H9 (cell line): Measurements from ENCODE around the gene EFEMP1. TPM values are rescaled to one million over a fixed set of nuclear protein-coding genes. Genes with fewer than 3 reads are reported as not detected.

Source experiments
- DNase-seq: peaks from one replicate; pipeline ENCODE4 v3.0.0-alpha.2; 2017
- H2AFZ ChIP-seq: one replicate; pipeline ENCODE4 v1.6.1; 2013; ENCODE audit warnings: mild to moderate bottlenecking, low read length, control low read depth, moderate library complexity
- H2AK5ac ChIP-seq: 2 replicates; pipeline ENCODE4 v1.6.1; 2013; ENCODE audit warnings: low read length, control low read depth, mixed read lengths; ENCODE audit not compliant: insufficient read length
- H2BK120ac ChIP-seq: one replicate; pipeline ENCODE4 v1.6.1; 2013; ENCODE audit warnings: low read depth, mild to moderate bottlenecking, low read length, control low read depth, inconsistent platforms; ENCODE audit not compliant: poor library complexity, severe bottlenecking
- H2BK12ac ChIP-seq: 2 replicates; pipeline ENCODE4 v1.6.1; 2013; ENCODE audit warnings: low read length, control low read depth, mixed read lengths, low read depth; ENCODE audit not compliant: insufficient read length
- H2BK15ac ChIP-seq: 2 replicates; pipeline ENCODE4 v1.6.1; 2013; ENCODE audit warnings: low read depth, low read length, control low read depth
- H2BK20ac ChIP-seq: one replicate; pipeline ENCODE4 v1.6.1; 2013; ENCODE audit warnings: low read depth, mild to moderate bottlenecking, low read length, control low read depth, inconsistent platforms; ENCODE audit not compliant: poor library complexity, severe bottlenecking
- H2BK5ac ChIP-seq: 2 replicates; pipeline ENCODE4 v1.6.1; 2013; ENCODE audit warnings: low read length, control low read depth, mixed read lengths; ENCODE audit not compliant: insufficient read length
- H3K14ac ChIP-seq: 2 replicates; pipeline ENCODE4 v1.6.1; 2013; ENCODE audit warnings: low read length, control low read depth; ENCODE audit not compliant: insufficient read depth
- H3K18ac ChIP-seq: 2 replicates; pipeline ENCODE4 v1.6.1; 2013; ENCODE audit warnings: low read depth, mild to moderate bottlenecking, mixed read lengths, low read length, control low read depth; ENCODE audit not compliant: insufficient read length
- H3K23ac ChIP-seq: 2 replicates; pipeline ENCODE4 v1.6.1; 2013; ENCODE audit warnings: low read length, control low read depth, mixed read lengths, low read depth; ENCODE audit not compliant: insufficient read length
- H3K23me2 ChIP-seq: 2 replicates; pipeline ENCODE4 v1.6.1; 2013; ENCODE audit warnings: low read depth, mild to moderate bottlenecking, mixed read lengths, low read length, control low read depth; ENCODE audit not compliant: insufficient read length, poor library complexity, severe bottlenecking
- H3K27ac ChIP-seq: 2 replicates; pipeline ENCODE4 v1.5.1; 2013; ENCODE audit warnings: low read length, control low read depth, mixed read lengths, low read depth; ENCODE audit not compliant: insufficient read length
- H3K27me3 ChIP-seq: 2 replicates; pipeline ENCODE4 v1.6.1; 2013; ENCODE audit warnings: low read length, control low read depth, inconsistent platforms; ENCODE audit not compliant: insufficient read depth
- H3K4ac ChIP-seq: 2 replicates; pipeline ENCODE4 v1.6.1; 2013; ENCODE audit warnings: low read depth, mild to moderate bottlenecking, control low read depth, inconsistent platforms, low read length, moderate library complexity
- H3K4me1 ChIP-seq: 2 replicates; pipeline ENCODE4 v1.6.1; 2013; ENCODE audit warnings: low read length, control low read depth, inconsistent platforms; ENCODE audit not compliant: insufficient read depth
- H3K4me2 ChIP-seq: 2 replicates; pipeline ENCODE4 v1.6.1; 2013; ENCODE audit warnings: low read length, control low read depth, mixed read lengths; ENCODE audit not compliant: insufficient read length, insufficient read depth
- H3K56ac ChIP-seq: 2 replicates; pipeline ENCODE4 v1.6.1; 2013; ENCODE audit warnings: low read depth, mild to moderate bottlenecking, mixed read lengths, low read length, control low read depth; ENCODE audit not compliant: insufficient read length
- H3K79me1 ChIP-seq: 2 replicates; pipeline ENCODE4 v1.6.1; 2013; ENCODE audit warnings: low read depth, mild to moderate bottlenecking, moderate library complexity, low read length, control low read depth, inconsistent platforms; ENCODE audit not compliant: insufficient read depth, poor library complexity, severe bottlenecking
- H3K79me2 ChIP-seq: 2 replicates; pipeline ENCODE4 v1.6.1; 2013; ENCODE audit warnings: low read length, control low read depth, inconsistent platforms; ENCODE audit not compliant: insufficient read depth
- H3K9ac ChIP-seq: 2 replicates; pipeline ENCODE4 v1.6.1; 2013; ENCODE audit warnings: low read length, control low read depth, mixed read lengths; ENCODE audit not compliant: insufficient read length; ENCODE audit errors: extremely low read depth
- H3K9me3 ChIP-seq: one replicate; pipeline ENCODE4 v1.6.1; 2013; ENCODE audit warnings: low read depth, low read length, inconsistent platforms; ENCODE audit not compliant: control insufficient read depth
- H3T11ph ChIP-seq: one replicate; pipeline ENCODE4 v1.6.1; 2013; ENCODE audit warnings: mild to moderate bottlenecking, low read length, control low read depth, inconsistent platforms
- H4K20me1 ChIP-seq: one replicate; pipeline ENCODE4 v1.6.1; 2013; ENCODE audit not compliant: control insufficient read depth, insufficient read length, insufficient read depth
- H4K5ac ChIP-seq: 2 replicates; pipeline ENCODE4 v1.6.1; 2013; ENCODE audit warnings: low read depth, mild to moderate bottlenecking, mixed read lengths, low read length, control low read depth; ENCODE audit not compliant: insufficient read length
- H4K8ac ChIP-seq: replicated peaks from 2 replicates; pipeline ENCODE4 v1.6.1; 2013; ENCODE audit warnings: low read length, control low read depth, mixed read lengths, low read depth; ENCODE audit not compliant: insufficient read length
- H4K91ac ChIP-seq: 2 replicates; pipeline ENCODE4 v1.6.1; 2013; ENCODE audit warnings: low read depth, mild to moderate bottlenecking, moderate library complexity, mixed read lengths, low read length, control low read depth; ENCODE audit not compliant: insufficient read length
- H3K27ac Mint-ChIP-seq, 3 experiments: 2 replicates in 2 of 3; 3 replicates in 1 of 3; pipeline ENCODE4 v1.8.0; 2020 to 2021; ENCODE audit warnings: mixed read lengths in 3 of 3, mild to moderate bottlenecking in 1 of 3, moderate library complexity in 1 of 3
- H3K27me3 Mint-ChIP-seq: 2 replicates; pipeline ENCODE4 v1.8.0; 2021; ENCODE audit warnings: low read depth, mild to moderate bottlenecking, moderate library complexity, mixed read lengths
- H3K36me3 Mint-ChIP-seq, 3 experiments: 2 replicates in 2 of 3; 3 replicates in 1 of 3; pipeline ENCODE4 v1.8.0; 2020 to 2021; ENCODE audit warnings: low read depth in 3 of 3, mixed read lengths in 3 of 3; ENCODE audit not compliant: insufficient read depth in 1 of 3
- H3K4me1 Mint-ChIP-seq, 2 experiments: 2 replicates each; pipeline ENCODE4 v1.8.0; 2020; ENCODE audit warnings: mixed read lengths in 2 of 2
- H3K4me3 Mint-ChIP-seq, 2 experiments: 2 replicates in 1 of 2; 3 replicates in 1 of 2; pipeline ENCODE4 v1.8.0; 2020 to 2021; ENCODE audit warnings: mild to moderate bottlenecking in 2 of 2, mixed read lengths in 2 of 2, moderate library complexity in 1 of 2
- H3K9me3 Mint-ChIP-seq, 2 experiments: 2 replicates in 1 of 2; 3 replicates in 1 of 2; pipeline ENCODE4 v1.8.0; 2020; ENCODE audit warnings: mild to moderate bottlenecking in 2 of 2, mixed read lengths in 2 of 2, moderate library complexity in 1 of 2
- WGBS: extraction: QIAGEN DNeasy Blood & Tissue Kit; methylation state at CpG from one replicate; pipeline ENCODE4 v1.1.7; 2013; ENCODE audit warnings: missing lambda C conversion rate, low lambda C conversion rate, mixed read lengths; ENCODE audit not compliant: insufficient read length; ENCODE audit errors: extremely low coverage; 5-methylcytosine and 5-hydroxymethylcytosine counted together
- total RNA-seq: library from RNA; stranded (reverse); gene quantifications from 2 replicates; pipeline ENCODE4 v1.2.1, GENCODE V29; 2021
- TF ChIP-seq, protein P1 (sequence below): fragments of 200-600 bp; sonication (generic); conservative IDR thresholded peaks from 3 replicates; pipeline ENCODE4 v1.8.0; 2021; ENCODE audit warnings: antibody characterized with exemption, mild to moderate bottlenecking

Gene EFEMP1
- total RNA-seq, 1 experiment from 2014 or later, result 3.5 TPM

DNA sequence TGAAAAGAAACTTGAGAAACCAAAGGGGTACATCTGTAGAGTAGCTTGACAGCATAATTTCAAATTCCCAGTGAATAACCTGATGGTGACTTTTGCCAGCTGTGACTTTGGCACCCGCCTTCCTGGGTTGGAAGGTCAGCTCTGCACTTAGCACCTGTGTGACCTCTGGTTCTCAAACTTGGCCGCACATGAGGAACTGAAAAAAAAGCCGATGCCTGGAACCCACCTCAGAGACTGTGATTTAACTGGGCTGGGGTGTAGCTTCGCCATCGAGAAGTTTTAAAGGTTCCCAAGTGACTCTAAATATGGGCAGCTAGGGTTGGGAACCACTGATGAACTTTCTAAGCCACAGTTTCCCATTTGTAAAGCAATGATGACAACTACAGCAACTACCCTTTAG, 6.5 kb downstream of the EFEMP1 start:
- Mint-ChIP-seq H3K4me1 (peaks cover 4% of the 10 kb centered on the region in 2 experiments), H3K9me3 (no peaks in the 10 kb centered on the region), H3K36me3 (no peaks in the 10 kb centered on the region), H3K4me3 (no peak overlapping the region), H3K27me3 (peaks cover 13% of the 10 kb centered on the region), H3K27ac (no peak overlapping the region)
- Histone ChIP-seq H4K20me1 (no peaks in the 10 kb centered on the region), H2BK15ac (no peak overlapping the region), H3K27ac (no peak overlapping the region), H2AFZ (no peak overlapping the region), H3K9me3 (no peaks in the 10 kb centered on the region), H4K91ac (no peak overlapping the region), H3K27me3 (no peaks in the 10 kb centered on the region), H3T11ph (no peak overlapping the region), H3K23ac (no peak overlapping the region), H2BK12ac (no peak overlapping the region), H3K4ac (no peak overlapping the region), H2BK120ac (no peak overlapping the region), H3K4me1 (no peaks in the 10 kb centered on the region), H3K4me2 (no peak overlapping the region), H2BK5ac (no peak overlapping the region), H3K9ac (no peak overlapping the region), H2AK5ac (no peak overlapping the region), H2BK20ac (no peak overlapping the region), H4K8ac (no peak overlapping the region), H4K5ac (no peak overlapping the region), H3K79me2 (no peaks in the 10 kb centered on the region), H3K56ac (no peak overlapping the region), H3K14ac (no peak overlapping the region), H3K79me1 (no peaks in the 10 kb centered on the region), H3K23me2 (no peaks in the 10 kb centered on the region), H3K18ac (no peak overlapping the region)
- WGBS, result no CpG with 5 or more reads among the region's 5 CpGs
- DNase-seq, result no peak
- TF ChIP-seq, protein P1, sequence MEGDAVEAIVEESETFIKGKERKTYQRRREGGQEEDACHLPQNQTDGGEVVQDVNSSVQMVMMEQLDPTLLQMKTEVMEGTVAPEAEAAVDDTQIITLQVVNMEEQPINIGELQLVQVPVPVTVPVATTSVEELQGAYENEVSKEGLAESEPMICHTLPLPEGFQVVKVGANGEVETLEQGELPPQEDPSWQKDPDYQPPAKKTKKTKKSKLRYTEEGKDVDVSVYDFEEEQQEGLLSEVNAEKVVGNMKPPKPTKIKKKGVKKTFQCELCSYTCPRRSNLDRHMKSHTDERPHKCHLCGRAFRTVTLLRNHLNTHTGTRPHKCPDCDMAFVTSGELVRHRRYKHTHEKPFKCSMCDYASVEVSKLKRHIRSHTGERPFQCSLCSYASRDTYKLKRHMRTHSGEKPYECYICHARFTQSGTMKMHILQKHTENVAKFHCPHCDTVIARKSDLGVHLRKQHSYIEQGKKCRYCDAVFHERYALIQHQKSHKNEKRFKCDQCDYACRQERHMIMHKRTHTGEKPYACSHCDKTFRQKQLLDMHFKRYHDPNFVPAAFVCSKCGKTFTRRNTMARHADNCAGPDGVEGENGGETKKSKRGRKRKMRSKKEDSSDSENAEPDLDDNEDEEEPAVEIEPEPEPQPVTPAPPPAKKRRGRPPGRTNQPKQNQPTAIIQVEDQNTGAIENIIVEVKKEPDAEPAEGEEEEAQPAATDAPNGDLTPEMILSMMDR, result no peak
